Choroid plexus epithelial cell (primary cell): ENCODE results near the gene LIN9.
"Not testable (repeated sequence)": the region's sequence is repeated elsewhere in the genome, so short reads cannot be mapped to it uniquely, and the experiment has no call there.

Experiments used
- DNase-seq: peaks from one replicate; pipeline ENCODE4 v3.0.0-alpha.2; 2010; ENCODE audit warnings: low read depth
- H3K4me3 ChIP-seq: 2 replicates; pipeline ENCODE4 v1.5.1; 2011; ENCODE audit warnings: low read depth, mild to moderate bottlenecking, control low read depth, low read length, moderate library complexity
- CTCF ChIP-seq: conservative IDR thresholded peaks from 2 replicates; pipeline ENCODE4 v1.5.1; 2011; ENCODE audit warnings: low read depth, mild to moderate bottlenecking, control low read depth, inconsistent platforms, low read length, moderate library complexity

The LIN9 gene

GRCh38 chr1:226209307-226210059 is 99.5 kb downstream of the LIN9 start:
- no peak for DNase-seq
- no peak overlapping the region for H3K4me3 ChIP-seq
- no peak for TF ChIP-seq CTCF

GRCh38 chr1:226207048-226207447 is 101.9 kb downstream of the LIN9 start:
- DNase-seq: no peak
- no peak overlapping the region for H3K4me3 ChIP-seq
- no peak for TF ChIP-seq CTCF

GRCh38 chr1:226204198-226204597 is 104.8 kb downstream of the LIN9 start:
- no peak for DNase-seq
- TF ChIP-seq CTCF: no peak
- no peak overlapping the region for H3K4me3 ChIP-seq

GRCh38 chr1:226203655-226204054 is 105.3 kb downstream of the LIN9 start:
- H3K4me3 ChIP-seq: no peak overlapping the region
- no peak for TF ChIP-seq CTCF
- DNase-seq: no peak

- DNase-seq: no peak
- no peak for TF ChIP-seq CTCF
- H3K4me3 ChIP-seq: no peak overlapping the region
These were observed 105.7 kb downstream of the LIN9 start for GRCh38 chr1:226203240-226203639.

GRCh38 chr1:226202666-226203065 is 106.3 kb downstream of the LIN9 start:
- not testable (repeated sequence) for H3K4me3 ChIP-seq, DNase-seq

- DNase-seq: no peak
- no peak overlapping the region for H3K4me3 ChIP-seq
- TF ChIP-seq CTCF: no peak
These were observed 106.7 kb downstream of the LIN9 start for GRCh38 chr1:226202246-226202645.
